SK-N-SH (cell line): ENCODE measurements around the gene PRIM1.

ENCODE experiments used
- EP300 ChIP-seq, 2 experiments: IDR thresholded peaks; 2 replicates each; pipeline versions ENCODE4 v1.4.0 to v1.6.1; 2012; ENCODE audit warnings: borderline replicate concordance in 1 of 2, low read depth in 1 of 2, low read length in 1 of 2
- GABPA ChIP-seq: IDR thresholded peaks from 2 replicates; pipeline ENCODE4 v1.4.0; 2012; ENCODE audit warnings: low read depth, mild to moderate bottlenecking
- GATA2 ChIP-seq: sonication (generic); formaldehyde crosslinking; IDR thresholded peaks from 2 replicates; pipeline ENCODE4 v1.5.0; 2020; ENCODE audit warnings: mild to moderate bottlenecking, missing genetic modification reagents
- SMC3 ChIP-seq: IDR thresholded peaks from 2 replicates; pipeline ENCODE4 v1.6.1; 2012; ENCODE audit warnings: low read depth, low read length, improper control_type of control experiment
- TAF1 ChIP-seq: IDR thresholded peaks from 2 replicates; pipeline ENCODE4 v1.6.1; 2012; ENCODE audit warnings: low read depth, mild to moderate bottlenecking, low read length, moderate library complexity, borderline replicate concordance
- TEAD4 ChIP-seq: IDR thresholded peaks from 2 replicates; pipeline ENCODE4 v1.4.0; 2012; ENCODE audit warnings: mild to moderate bottlenecking, borderline replicate concordance; ENCODE audit not compliant: insufficient read depth
- YY1 ChIP-seq: IDR thresholded peaks from 2 replicates; pipeline ENCODE4 v1.4.0; 2012; ENCODE audit warnings: low read depth, mild to moderate bottlenecking
- TF ChIP-seq, protein P1 (sequence below): fragments of 200-600 bp; sonication (generic); IDR thresholded peaks from 2 replicates; pipeline ENCODE4 v1.6.1; 2017; ENCODE audit warnings: antibody characterized with exemption, mild to moderate bottlenecking, moderate library complexity

DNA sequence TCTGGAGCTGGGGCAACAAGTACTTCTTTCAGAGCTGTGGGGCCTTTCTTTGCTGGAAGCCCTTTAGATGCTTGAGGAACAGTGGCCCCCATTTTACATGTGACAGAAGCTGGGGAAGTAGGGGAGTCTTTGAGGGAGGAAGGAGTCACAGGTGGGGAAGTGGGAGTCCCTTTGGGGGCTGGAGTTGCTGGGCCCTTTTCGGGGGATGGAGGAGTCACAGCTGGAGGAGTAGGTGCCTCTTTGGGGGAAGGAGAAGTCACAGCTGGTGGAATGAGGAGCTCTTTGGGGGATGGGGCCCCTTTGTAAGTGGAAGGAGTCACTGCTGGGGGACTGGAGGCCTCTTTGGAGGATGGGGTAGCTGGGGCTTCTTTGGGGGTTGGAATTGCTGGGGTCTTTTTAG is 35.7 kb downstream of the PRIM1 start:
- TF ChIP-seq, protein P1, sequence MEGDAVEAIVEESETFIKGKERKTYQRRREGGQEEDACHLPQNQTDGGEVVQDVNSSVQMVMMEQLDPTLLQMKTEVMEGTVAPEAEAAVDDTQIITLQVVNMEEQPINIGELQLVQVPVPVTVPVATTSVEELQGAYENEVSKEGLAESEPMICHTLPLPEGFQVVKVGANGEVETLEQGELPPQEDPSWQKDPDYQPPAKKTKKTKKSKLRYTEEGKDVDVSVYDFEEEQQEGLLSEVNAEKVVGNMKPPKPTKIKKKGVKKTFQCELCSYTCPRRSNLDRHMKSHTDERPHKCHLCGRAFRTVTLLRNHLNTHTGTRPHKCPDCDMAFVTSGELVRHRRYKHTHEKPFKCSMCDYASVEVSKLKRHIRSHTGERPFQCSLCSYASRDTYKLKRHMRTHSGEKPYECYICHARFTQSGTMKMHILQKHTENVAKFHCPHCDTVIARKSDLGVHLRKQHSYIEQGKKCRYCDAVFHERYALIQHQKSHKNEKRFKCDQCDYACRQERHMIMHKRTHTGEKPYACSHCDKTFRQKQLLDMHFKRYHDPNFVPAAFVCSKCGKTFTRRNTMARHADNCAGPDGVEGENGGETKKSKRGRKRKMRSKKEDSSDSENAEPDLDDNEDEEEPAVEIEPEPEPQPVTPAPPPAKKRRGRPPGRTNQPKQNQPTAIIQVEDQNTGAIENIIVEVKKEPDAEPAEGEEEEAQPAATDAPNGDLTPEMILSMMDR: no peak
- TF ChIP-seq TEAD4: no peak
- TF ChIP-seq TAF1: no peak
- TF ChIP-seq GABPA: no peak
- no peak for TF ChIP-seq EP300 (IDR thresholded peaks at IDR 0.05; ENCODE audit: borderline replicate concordance in 1 of 2, low read depth in 1 of 2, low read length in 1 of 2)
- TF ChIP-seq SMC3: no peak
- TF ChIP-seq YY1: no peak
- no peak for TF ChIP-seq GATA2 (CRISPR knock-in tag)
